ENCODE results near the gene MRRF.

DNA sequence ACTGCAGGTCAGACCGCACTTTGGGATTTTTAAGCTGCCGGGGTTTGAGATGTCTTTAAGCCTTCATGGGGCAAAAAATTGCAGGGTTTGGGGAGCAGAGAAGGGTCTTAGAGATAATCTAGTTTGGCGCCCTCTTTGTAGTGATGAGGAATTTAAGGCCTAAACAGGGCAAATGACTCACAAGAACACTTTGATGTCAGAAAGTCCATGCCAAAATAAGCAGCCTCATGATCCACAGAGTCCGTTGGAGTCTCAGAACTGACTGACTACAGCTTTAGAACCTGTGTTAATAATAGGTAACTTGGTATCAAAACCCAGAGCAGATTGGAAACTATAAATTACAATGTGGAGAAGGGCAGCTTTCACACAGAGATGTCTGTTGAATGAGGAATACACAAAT is 70.2 kb downstream of the MRRF start:
- TF ChIP-seq, protein P1, sequence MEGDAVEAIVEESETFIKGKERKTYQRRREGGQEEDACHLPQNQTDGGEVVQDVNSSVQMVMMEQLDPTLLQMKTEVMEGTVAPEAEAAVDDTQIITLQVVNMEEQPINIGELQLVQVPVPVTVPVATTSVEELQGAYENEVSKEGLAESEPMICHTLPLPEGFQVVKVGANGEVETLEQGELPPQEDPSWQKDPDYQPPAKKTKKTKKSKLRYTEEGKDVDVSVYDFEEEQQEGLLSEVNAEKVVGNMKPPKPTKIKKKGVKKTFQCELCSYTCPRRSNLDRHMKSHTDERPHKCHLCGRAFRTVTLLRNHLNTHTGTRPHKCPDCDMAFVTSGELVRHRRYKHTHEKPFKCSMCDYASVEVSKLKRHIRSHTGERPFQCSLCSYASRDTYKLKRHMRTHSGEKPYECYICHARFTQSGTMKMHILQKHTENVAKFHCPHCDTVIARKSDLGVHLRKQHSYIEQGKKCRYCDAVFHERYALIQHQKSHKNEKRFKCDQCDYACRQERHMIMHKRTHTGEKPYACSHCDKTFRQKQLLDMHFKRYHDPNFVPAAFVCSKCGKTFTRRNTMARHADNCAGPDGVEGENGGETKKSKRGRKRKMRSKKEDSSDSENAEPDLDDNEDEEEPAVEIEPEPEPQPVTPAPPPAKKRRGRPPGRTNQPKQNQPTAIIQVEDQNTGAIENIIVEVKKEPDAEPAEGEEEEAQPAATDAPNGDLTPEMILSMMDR (IDR thresholded peaks at IDR 0.05; ENCODE audit: insufficient read depth, low read length): no peak
- no peak for TF ChIP-seq POLR2AphosphoS5 (IDR thresholded peaks at IDR 0.05; ENCODE audit: low read depth)
